ENCODE results near the gene SND1.

DNA sequence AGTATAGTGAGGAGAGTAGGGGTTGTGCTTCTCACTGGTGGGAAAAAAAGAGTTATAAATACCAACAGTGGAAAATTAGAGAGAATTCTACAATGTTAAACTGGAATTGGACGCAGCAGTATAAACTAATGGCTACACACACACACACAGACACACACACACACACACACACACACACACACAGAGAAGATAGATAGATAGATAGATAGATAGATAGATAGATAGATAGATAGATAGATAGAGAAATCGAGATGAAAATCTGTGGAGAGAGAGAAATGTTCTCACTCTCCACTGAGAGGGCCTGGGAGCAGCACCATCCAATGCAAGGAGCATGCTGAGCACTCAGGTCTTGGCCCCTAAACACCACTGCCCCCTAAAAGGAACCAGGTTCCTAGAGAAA is 479.1 kb downstream of the SND1 start:
- TF ChIP-seq CTCF (conservative IDR thresholded peaks at IDR 0.05; ENCODE audit: low read depth, low read length) (no peak), EZH2 (IDR thresholded peaks at IDR 0.05; ENCODE audit: low read length, unreplicated experiment) (no peak), EZH2phosphoT487 (IDR thresholded peaks at IDR 0.05; ENCODE audit: borderline replicate concordance, low read length) (no peak)

Measured in PC-3 (cell line).